ENCODE results near the gene DLX6. TPM values are rescaled to one million over a fixed set of nuclear protein-coding genes. Genes with fewer than 3 reads are reported as not detected.

DLX6 gene
- total and polyA plus RNA-seq, 7 donors, result not detected

GRCh38 chr7:96989859-96990317, 15.5 kb upstream of the DLX6 start:
- H3K4me1 ChIP-seq, result no peaks in the 10 kb centered on the region
- H3K27ac ChIP-seq, result no peak overlapping the region
- no peaks in the 10 kb centered on the region for H3K9me3 ChIP-seq
- no peaks in the 10 kb centered on the region for H3K36me3 ChIP-seq (ENCODE audit: insufficient read depth in 1 of 2, low read depth in 1 of 2)
- peaks cover 25 to 97% (median 31%) of the 10 kb centered on the region in 3 donors for H3K27me3 ChIP-seq (ENCODE audit: insufficient read depth in 3 of 3, low read length in 2 of 3)
- no peak for DNase-seq
- no peak overlapping the region for H3K4me3 ChIP-seq
- no peak for TF ChIP-seq CTCF (IDR thresholded peaks at IDR 0.05)
- 13 to 16% (median 15%) methylated on average over 8 of the region's 8 CpGs for WGBS, 3 donors
- intact Hi-C loops (cut with DNase I), result no loop called here
- ATAC-seq, result no peak

DNA sequence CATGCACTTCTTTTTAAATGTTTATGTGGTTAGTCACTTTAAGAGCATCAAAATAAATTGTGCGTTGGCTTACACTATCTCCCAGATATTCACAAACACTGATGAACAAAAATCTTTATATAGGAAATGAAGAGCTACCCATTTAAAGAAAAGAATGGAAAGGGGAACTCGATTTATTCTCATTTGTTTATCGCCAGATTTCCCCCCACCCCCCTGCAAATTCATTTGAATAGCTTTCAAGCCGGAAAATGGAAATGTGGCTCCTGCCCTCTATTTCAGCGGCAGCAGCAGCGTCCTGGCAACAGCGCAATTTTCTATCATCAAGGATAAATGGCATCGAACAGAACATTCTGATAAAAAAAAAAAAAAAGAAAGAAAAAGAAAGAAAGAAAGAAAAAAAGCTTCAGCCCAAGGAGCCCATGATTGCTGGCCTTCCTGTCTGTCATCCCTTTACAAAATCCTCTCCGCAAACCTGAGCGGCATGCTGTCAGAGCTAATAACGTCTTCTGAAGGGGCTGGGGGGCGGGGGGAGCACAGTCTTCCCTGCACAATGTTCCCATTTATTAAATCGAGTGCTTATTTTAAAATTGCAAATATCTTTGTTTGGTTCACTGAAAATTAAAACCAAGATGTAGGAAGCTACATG, 13.7 kb upstream of the DLX6 start:
- no peak overlapping the region for H3K4me3 ChIP-seq
- H3K27ac ChIP-seq, result no peak overlapping the region
- WGBS, 3 donors, result 8 to 15% (median 11%) methylated on average over 13 of the region's 13 CpGs
- ATAC-seq (no peak), DNase-seq (no peak)
- H3K27me3 ChIP-seq (ENCODE audit: insufficient read depth in 3 of 3, low read length in 2 of 3), result peaks cover 20 to 99% (median 37%) of the 10 kb centered on the region in 3 donors
- H3K36me3 ChIP-seq (ENCODE audit: insufficient read depth in 1 of 2, low read depth in 1 of 2), result no peaks in the 10 kb centered on the region
- no peaks in the 10 kb centered on the region for H3K9me3 ChIP-seq
- TF ChIP-seq CTCF (IDR thresholded peaks at IDR 0.05), result no peak
- intact Hi-C loops (cut with DNase I), result no loop called here
- H3K4me1 ChIP-seq, result no peaks in the 10 kb centered on the region

DNA sequence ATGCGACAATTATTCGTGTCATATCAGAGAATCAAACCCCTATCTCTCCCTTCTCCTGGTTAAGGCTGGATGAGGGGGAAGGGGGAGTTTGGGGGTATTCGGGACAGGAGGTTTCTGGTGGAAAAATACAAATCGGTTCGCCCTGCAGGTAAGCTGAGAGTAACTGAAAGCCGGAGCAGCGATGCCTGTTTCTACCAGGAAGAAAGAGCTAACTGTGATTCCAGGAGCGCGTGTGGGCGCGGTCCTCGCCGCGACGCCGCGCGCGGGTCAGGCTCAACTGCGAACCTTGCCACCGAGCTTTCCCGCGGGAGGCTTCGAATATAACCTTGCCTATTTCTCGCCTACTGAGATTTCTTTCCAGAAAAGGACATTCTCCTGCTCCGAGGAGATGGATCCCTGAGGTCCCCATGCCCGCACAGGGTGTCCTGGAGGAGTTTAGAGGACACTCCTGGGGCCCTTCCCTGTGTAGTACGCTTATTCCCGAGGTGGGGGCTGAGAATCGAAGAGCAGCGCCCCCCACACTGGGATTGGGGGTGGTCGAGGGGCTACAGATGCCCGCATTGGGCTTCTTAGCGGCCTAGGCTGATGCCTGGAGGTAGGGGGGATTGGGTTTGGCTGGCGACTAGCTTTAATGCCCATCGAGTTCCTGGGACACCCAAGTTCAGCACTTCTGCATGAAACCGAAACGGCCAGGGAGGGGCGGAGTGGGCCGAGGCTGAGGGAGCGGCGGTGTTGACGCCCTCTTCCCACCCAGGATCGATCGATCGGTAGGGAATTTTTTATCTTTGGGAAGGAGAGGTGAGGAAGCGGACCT, 13.0 kb upstream of the DLX6 start:
- Histone ChIP-seq H3K27me3 (ENCODE audit: insufficient read depth in 3 of 3, low read length in 2 of 3) (peaks cover 16 to 99% (median 45%) of the 10 kb centered on the region in 3 donors), H3K36me3 (ENCODE audit: insufficient read depth in 1 of 2, low read depth in 1 of 2) (no peaks in the 10 kb centered on the region), H3K4me1 (no peaks in the 10 kb centered on the region), H3K27ac (no peak overlapping the region), H3K9me3 (no peaks in the 10 kb centered on the region), H3K4me3 (no peak overlapping the region)
- WGBS, 3 donors, result 3 to 9% (median 6%) methylated on average over 47 of the region's 47 CpGs
- ATAC-seq (no peak), DNase-seq (no peak)
- intact Hi-C loops (cut with DNase I), result no loop called here
- TF ChIP-seq CTCF (IDR thresholded peaks at IDR 0.05), result no peak

- Histone ChIP-seq H3K36me3 (ENCODE audit: insufficient read depth in 1 of 2, low read depth in 1 of 2) (no peaks in the 10 kb centered on the region), H3K4me1 (peaks cover 3% of the 10 kb centered on the region), H3K9me3 (no peaks in the 10 kb centered on the region), H3K4me3 (no peak overlapping the region), H3K27me3 (ENCODE audit: insufficient read depth in 3 of 3, low read length in 2 of 3) (peaks cover 15 to 99% (median 54%) of the 10 kb centered on the region in 3 donors), H3K27ac (no peak overlapping the region)
- TF ChIP-seq CTCF (IDR thresholded peaks at IDR 0.05), result no peak
- ATAC-seq (no peak), DNase-seq (no peak)
- intact Hi-C loops (cut with DNase I), result no loop called here
- 4 to 11% (median 10%) methylated on average over 27 of the region's 27 CpGs for WGBS, 3 donors
These were observed 12.1 kb upstream of the DLX6 start for GRCh38 chr7:96993094-96993865.

All from psoas muscle (tissue), 8 donors.